PC-9 (cell line): Measurements from ENCODE around the gene EYA4.

Experiments used
- CTCF ChIP-seq: fragments of 200-600 bp; sonication (generic); conservative IDR thresholded peaks from 2 replicates; pipeline ENCODE4 v1.6.1; 2017; ENCODE audit warnings: mixed run types, antibody characterized with exemption, mild to moderate bottlenecking, moderate library complexity
- EZH2 ChIP-seq: fragments of 200-600 bp; sonication (generic); IDR thresholded peaks from 2 replicates; pipeline ENCODE4 v1.8.0; 2017; ENCODE audit warnings: antibody characterized with exemption, low read depth

GRCh38 chr6:133446789-133447188, 205.6 kb downstream of the EYA4 start:
- TF ChIP-seq CTCF (no peak), EZH2 (no peak)
